ENCODE measurements around the gene GNG11.
A peak's percentile ranks its signal among the peaks of the same experiment; 100 is the strongest.

The GNG11 gene

GRCh38 chr7:93883917-93884345, 37.6 kb upstream of the GNG11 start:
- DNase-seq (ENCODE audit: low read depth, low spot score): no peak
- TF ChIP-seq CTCF (IDR thresholded peaks at IDR 0.05; ENCODE audit: low read depth, low read length): no peak
- no peak overlapping the region for H3K4me3 ChIP-seq (ENCODE audit: low read depth, low read length)
- in situ Hi-C loops (cut with HindIII; ENCODE audit: low sequenced_read_pairs): no loop called here

GRCh38 chr7:93884541-93884940, 37.0 kb upstream of the GNG11 start:
- TF ChIP-seq CTCF (IDR thresholded peaks at IDR 0.05; ENCODE audit: low read depth, low read length): no peak
- no peak overlapping the region for H3K4me3 ChIP-seq (ENCODE audit: low read depth, low read length)
- in situ Hi-C loops (cut with HindIII; ENCODE audit: low sequenced_read_pairs): no loop called here
- no peak for DNase-seq (ENCODE audit: low read depth, low spot score)

GRCh38 chr7:93889261-93889660, 32.3 kb upstream of the GNG11 start:
- peak overlapping the region; percentile 66 for H3K4me3 ChIP-seq (ENCODE audit: low read depth, low read length)
- DNase-seq (ENCODE audit: low read depth, low spot score): peak; percentile 80
- in situ Hi-C loops (cut with HindIII; ENCODE audit: low sequenced_read_pairs): no loop called here
- TF ChIP-seq CTCF (IDR thresholded peaks at IDR 0.05; ENCODE audit: low read depth, low read length): no peak

- peak; percentile 73 for DNase-seq (ENCODE audit: low read depth, low spot score)
- peak overlapping the region; percentile 66 for H3K4me3 ChIP-seq (ENCODE audit: low read depth, low read length)
- TF ChIP-seq CTCF (IDR thresholded peaks at IDR 0.05; ENCODE audit: low read depth, low read length): peak; percentile 6
- in situ Hi-C loops (cut with HindIII; ENCODE audit: low sequenced_read_pairs): no loop called here
Measured at GRCh38 chr7:93890041-93890463, 31.5 kb upstream of the GNG11 start.

- in situ Hi-C loops (cut with HindIII; ENCODE audit: low sequenced_read_pairs): no loop called here
- H3K4me3 ChIP-seq (ENCODE audit: low read depth, low read length): peak within 1 kb of the TSS; percentile 66
- peak; percentile 57 for DNase-seq (ENCODE audit: low read depth, low spot score)
- peak; percentile 17 for TF ChIP-seq CTCF (IDR thresholded peaks at IDR 0.05; ENCODE audit: low read depth, low read length)
Measured at GRCh38 chr7:93890464-93891068, 31.0 kb upstream of the GNG11 start, which contains the start of gene TFPI2. Gene TFPI2 (minus strand): TSS chr7:93890753. CDS start chr7:93890678, 75 bp downstream.

- no peak for TF ChIP-seq CTCF (IDR thresholded peaks at IDR 0.05; ENCODE audit: low read depth, low read length)
- in situ Hi-C loops (cut with HindIII; ENCODE audit: low sequenced_read_pairs): no loop called here
- no peak for DNase-seq (ENCODE audit: low read depth, low spot score)
- no peak overlapping the region for H3K4me3 ChIP-seq (ENCODE audit: low read depth, low read length)
Measured at GRCh38 chr7:93894426-93894825, 27.1 kb upstream of the GNG11 start.

All from astrocyte of the spinal cord (primary cell).